CD4-positive, alpha-beta memory T cell (primary cell): ENCODE measurements around the gene DGKG. TPM values are rescaled to one million over a fixed set of nuclear protein-coding genes. Genes with fewer than 3 reads are reported as not detected.

Experiments used
- CTCF ChIA-PET: fragments of 350-600 bp; sonication (Branson Sonifier 250); formaldehyde crosslinking; loops from one replicate; lab custom pipeline; 2021; ENCODE audit warnings: inconsistent platforms; ENCODE audit not compliant: partially characterized antibody; lab: Charles Lee
- POLR2A ChIA-PET: fragments of 350-600 bp; sonication (Branson Sonifier 250); formaldehyde crosslinking; loops from one replicate; lab custom pipeline; 2021; ENCODE audit not compliant: partially characterized antibody; lab: Charles Lee
- DNase-seq, 5 donors: peaks; one replicate each; pipeline versions ENCODE4 v3.0.0 to v3.0.0-alpha.2; 2020 to 2022; ENCODE audit warnings: mixed read lengths in 1 of 5
- H3K27ac ChIP-seq: one replicate; pipeline ENCODE4 v1.7.0; 2013; ENCODE audit warnings: low read depth, low read length
- H3K27me3 ChIP-seq: 2 replicates; pipeline ENCODE4 v1.7.0; 2013; ENCODE audit warnings: mild to moderate bottlenecking, low read length, moderate library complexity; ENCODE audit not compliant: insufficient read depth
- H3K36me3 ChIP-seq: 2 replicates; pipeline ENCODE4 v1.7.0; 2013; ENCODE audit warnings: mild to moderate bottlenecking, low read length, moderate library complexity; ENCODE audit not compliant: insufficient read depth
- H3K4me1 ChIP-seq: 2 replicates; pipeline ENCODE4 v1.7.0; 2013; ENCODE audit warnings: mild to moderate bottlenecking, low read length, moderate library complexity; ENCODE audit not compliant: insufficient read depth
- H3K4me3 ChIP-seq, 2 donors: one replicate each; pipeline ENCODE4 v1.7.0; 2013; ENCODE audit warnings: low read length in 2 of 2, mild to moderate bottlenecking in 1 of 2
- H3K9me3 ChIP-seq, 2 donors: one replicate each; pipeline ENCODE4 v1.7.0; 2013; ENCODE audit warnings: low read length in 2 of 2, control low read depth in 1 of 2; ENCODE audit not compliant: control insufficient read depth in 1 of 2
- H3K27ac Mint-ChIP-seq, 7 donors: one replicate each; pipeline ENCODE4 v1.8.0; 2020 to 2021; ENCODE audit warnings: mixed read lengths in 7 of 7, mild to moderate bottlenecking in 6 of 7, inconsistent platforms in 3 of 7, moderate library complexity in 3 of 7
- H3K27me3 Mint-ChIP-seq, 2 donors: one replicate each; pipeline ENCODE4 v1.8.0; 2020 to 2021; ENCODE audit warnings: mixed read lengths in 2 of 2
- H3K36me3 Mint-ChIP-seq, 2 donors: one replicate each; pipeline ENCODE4 v1.8.0; 2020 to 2021; ENCODE audit warnings: mixed read lengths in 2 of 2, inconsistent platforms in 1 of 2, mild to moderate bottlenecking in 1 of 2
- H3K4me1 Mint-ChIP-seq, 4 donors: one replicate each; pipeline ENCODE4 v1.8.0; 2020 to 2021; ENCODE audit warnings: mixed read lengths in 4 of 4, mild to moderate bottlenecking in 1 of 4
- H3K4me3 Mint-ChIP-seq, 8 donors: one replicate each; pipeline ENCODE4 v1.8.0; 2020 to 2021; ENCODE audit warnings: mixed read lengths in 8 of 8, mild to moderate bottlenecking in 7 of 8, moderate library complexity in 6 of 8, inconsistent platforms in 3 of 8
- H3K9me3 Mint-ChIP-seq, 8 donors: one replicate each; pipeline ENCODE4 v1.8.0; 2020 to 2021; ENCODE audit warnings: mixed read lengths in 8 of 8, mild to moderate bottlenecking in 5 of 8, inconsistent platforms in 3 of 8, moderate library complexity in 1 of 8
- intact Hi-C: fragments of 100-400 bp; cut with micrococcal nuclease; formaldehyde crosslinking; loops from one replicate; pipeline ENCODE4 v1.15.1; 2023
- polyA plus RNA-seq, 2 donors: library from polyadenylated mRNA; unstranded; fragments of 300-500 nt; fragmentation: Illumina TruSeq; gene quantifications; one replicate each; pipeline ENCODE4 v1.2.3, GENCODE V29; 2021
- total RNA-seq, 2 experiments: library from RNA; stranded (reverse); gene quantifications; one replicate each; pipeline ENCODE4 v1.2.3, GENCODE V29; 2021

The DGKG gene
- total and polyA plus RNA-seq, 4 experiments from 2014 or later, result 0.75 TPM; not detected in 3

GRCh38 chr3:186127463-186127862 is 234.6 kb downstream of the DGKG start:
- Mint-ChIP-seq H3K36me3 (no peaks in the 10 kb centered on the region), H3K9me3 (no peaks in the 10 kb centered on the region), H3K4me1 (peaks cover 0 to 2% (median 0%) of the 10 kb centered on the region in 4 donors), H3K27ac (no peak overlapping the region), H3K27me3 (peaks cover 13 to 14% of the 10 kb centered on the region in 2 donors), H3K4me3 (no peak overlapping the region)
- intact Hi-C loops, result no loop called here
- Histone ChIP-seq H3K4me3 (no peak overlapping the region), H3K27me3 (no peaks in the 10 kb centered on the region), H3K4me1 (no peaks in the 10 kb centered on the region), H3K27ac (no peak overlapping the region), H3K36me3 (no peaks in the 10 kb centered on the region), H3K9me3 (no peaks in the 10 kb centered on the region)
- CTCF ChIA-PET, result no interaction called here
- no peak for DNase-seq
- POLR2A ChIA-PET, result no interaction called here

- POLR2A ChIA-PET, result no interaction called here
- no peaks in the 10 kb centered on the region for H3K36me3 Mint-ChIP-seq
- H3K36me3 ChIP-seq, result no peaks in the 10 kb centered on the region
These were observed 236.9 kb downstream of the DGKG start for GRCh38 chr3:186125118-186125517.

GRCh38 chr3:186124592-186124991 is 237.4 kb downstream of the DGKG start:
- Mint-ChIP-seq H3K36me3 (no peaks in the 10 kb centered on the region), H3K27ac (no peak overlapping the region), H3K9me3 (no peaks in the 10 kb centered on the region), H3K4me3 (no peak overlapping the region), H3K4me1 (peaks cover 0 to 2% (median 0%) of the 10 kb centered on the region in 4 donors), H3K27me3 (peaks cover 19 to 24% of the 10 kb centered on the region in 2 donors)
- no peak for DNase-seq
- Histone ChIP-seq H3K27me3 (no peaks in the 10 kb centered on the region), H3K4me3 (no peak overlapping the region), H3K36me3 (no peaks in the 10 kb centered on the region), H3K9me3 (no peaks in the 10 kb centered on the region), H3K4me1 (no peaks in the 10 kb centered on the region), H3K27ac (no peak overlapping the region)
- intact Hi-C loops, result no loop called here
- ChIA-PET POLR2A (no interaction called here), CTCF (no interaction called here)

More at GRCh38 chr3:186125118-186125517, 236.9 kb downstream of the DGKG start:
- H3K27me3 ChIP-seq, result no peaks in the 10 kb centered on the region
- no peaks in the 10 kb centered on the region for H3K4me1 ChIP-seq
- H3K27ac ChIP-seq, result no peak overlapping the region
- H3K4me3 ChIP-seq, result no peak overlapping the region
- DNase-seq, result no peak
- no peak overlapping the region for H3K4me3 Mint-ChIP-seq
- peaks cover 0 to 2% (median 0%) of the 10 kb centered on the region in 4 donors for H3K4me1 Mint-ChIP-seq
- H3K27ac Mint-ChIP-seq, result peak overlapping the region in 1 of 7 donors; percentile 36
- H3K9me3 Mint-ChIP-seq, result no peaks in the 10 kb centered on the region
- intact Hi-C loops, result no loop called here
- peaks cover 17 to 21% of the 10 kb centered on the region in 2 donors for H3K27me3 Mint-ChIP-seq
- H3K9me3 ChIP-seq, result no peaks in the 10 kb centered on the region
- CTCF ChIA-PET, result no interaction called here

- intact Hi-C loops, result no loop called here
- CTCF ChIA-PET, result no interaction called here
- Mint-ChIP-seq H3K36me3 (no peaks in the 10 kb centered on the region), H3K27me3 (peaks cover 27 to 37% of the 10 kb centered on the region in 2 donors), H3K27ac (no peak overlapping the region), H3K4me1 (peaks cover 0 to 2% (median 0%) of the 10 kb centered on the region in 4 donors), H3K9me3 (no peaks in the 10 kb centered on the region), H3K4me3 (peak overlapping the region in 1 of 8 donors; percentile 0)
- Histone ChIP-seq H3K4me1 (no peaks in the 10 kb centered on the region), H3K27ac (no peak overlapping the region), H3K36me3 (no peaks in the 10 kb centered on the region), H3K27me3 (no peaks in the 10 kb centered on the region), H3K4me3 (no peak overlapping the region), H3K9me3 (no peaks in the 10 kb centered on the region)
- DNase-seq, result no peak
- POLR2A ChIA-PET, result no interaction called here
These were observed 239.0 kb downstream of the DGKG start for GRCh38 chr3:186123012-186123411.

GRCh38 chr3:186121968-186122367 is 240.1 kb downstream of the DGKG start:
- Histone ChIP-seq H3K36me3 (no peaks in the 10 kb centered on the region), H3K27ac (no peak overlapping the region), H3K4me3 (no peak overlapping the region), H3K4me1 (no peaks in the 10 kb centered on the region), H3K27me3 (no peaks in the 10 kb centered on the region), H3K9me3 (no peaks in the 10 kb centered on the region)
- DNase-seq, result no peak
- no peak overlapping the region for H3K27ac Mint-ChIP-seq
- ChIA-PET POLR2A (no interaction called here), CTCF (no interaction called here)
- H3K27me3 Mint-ChIP-seq, result peaks cover 29 to 43% of the 10 kb centered on the region in 2 donors
- intact Hi-C loops, result no loop called here
- no peaks in the 10 kb centered on the region for H3K36me3 Mint-ChIP-seq
- peaks cover 0 to 2% (median 0%) of the 10 kb centered on the region in 4 donors for H3K4me1 Mint-ChIP-seq
- H3K4me3 Mint-ChIP-seq, result no peak overlapping the region
- no peaks in the 10 kb centered on the region for H3K9me3 Mint-ChIP-seq

GRCh38 chr3:186121278-186121677 is 240.8 kb downstream of the DGKG start:
- H3K4me1 Mint-ChIP-seq, result peaks cover 0 to 2% (median 0%) of the 10 kb centered on the region in 4 donors
- no peak overlapping the region for H3K4me3 Mint-ChIP-seq
- no peak overlapping the region for H3K27ac ChIP-seq
- H3K36me3 Mint-ChIP-seq, result no peaks in the 10 kb centered on the region
- H3K27me3 Mint-ChIP-seq, result peaks cover 34 to 46% of the 10 kb centered on the region in 2 donors
- H3K27me3 ChIP-seq, result no peaks in the 10 kb centered on the region
- no peaks in the 10 kb centered on the region for H3K4me1 ChIP-seq
- H3K9me3 Mint-ChIP-seq, result peaks cover 0 to 3% (median 0%) of the 10 kb centered on the region in 8 donors
- H3K36me3 ChIP-seq, result no peaks in the 10 kb centered on the region
- no peak overlapping the region for H3K27ac Mint-ChIP-seq
- no peaks in the 10 kb centered on the region for H3K9me3 ChIP-seq
- ChIA-PET CTCF (no interaction called here), POLR2A (no interaction called here)
- intact Hi-C loops, result no loop called here
- DNase-seq, result no peak
- H3K4me3 ChIP-seq, result no peak overlapping the region

GRCh38 chr3:186119499-186119898 is 242.5 kb downstream of the DGKG start:
- peaks cover 45 to 54% of the 10 kb centered on the region in 2 donors for H3K27me3 Mint-ChIP-seq
- H3K27me3 ChIP-seq, result no peaks in the 10 kb centered on the region
- H3K4me1 ChIP-seq, result no peaks in the 10 kb centered on the region
- no peaks in the 10 kb centered on the region for H3K36me3 ChIP-seq
- DNase-seq, result no peak
- no peaks in the 10 kb centered on the region for H3K36me3 Mint-ChIP-seq
- intact Hi-C loops, result no loop called here
- peak overlapping the region in 1 of 8 donors; percentile 5 for H3K4me3 Mint-ChIP-seq
- H3K4me1 Mint-ChIP-seq, result peaks cover 0 to 2% (median 0%) of the 10 kb centered on the region in 4 donors
- H3K9me3 Mint-ChIP-seq, result peaks cover 0 to 3% (median 0%) of the 10 kb centered on the region in 8 donors
- ChIA-PET POLR2A (no interaction called here), CTCF (no interaction called here)
- no peak overlapping the region for H3K4me3 ChIP-seq
- no peak overlapping the region for H3K27ac ChIP-seq
- H3K27ac Mint-ChIP-seq, result no peak overlapping the region
- H3K9me3 ChIP-seq, result no peaks in the 10 kb centered on the region
